IPS-18a (cell line): ENCODE results near the gene KIAA0825.

Source experiments
- H3K27ac ChIP-seq: one replicate; pipeline ENCODE4 v1.5.1; 2013; ENCODE audit warnings: low read length
- H3K27me3 ChIP-seq: one replicate; pipeline ENCODE4 v1.6.1; 2013; ENCODE audit warnings: mild to moderate bottlenecking, low read length; ENCODE audit not compliant: control insufficient read depth, insufficient read depth
- H3K36me3 ChIP-seq: one replicate; pipeline ENCODE4 v1.6.1; 2013; ENCODE audit warnings: low read depth, low read length; ENCODE audit not compliant: control insufficient read depth
- H3K4me1 ChIP-seq: one replicate; pipeline ENCODE4 v1.6.1; 2013; ENCODE audit warnings: low read depth, low read length; ENCODE audit not compliant: control insufficient read depth
- H3K4me3 ChIP-seq: one replicate; pipeline ENCODE4 v1.5.1; 2013; ENCODE audit warnings: low read length
- H3K9ac ChIP-seq: one replicate; pipeline ENCODE4 v1.6.1; 2013; ENCODE audit warnings: mild to moderate bottlenecking, low read length, moderate library complexity
- H3K9me3 ChIP-seq: one replicate; pipeline ENCODE4 v1.6.1; 2013; ENCODE audit warnings: low read depth, low read length; ENCODE audit not compliant: control insufficient read depth

The KIAA0825 gene

GRCh38 chr5:94395468-94395867, 222.9 kb downstream of the KIAA0825 start:
- no peak overlapping the region for H3K9ac ChIP-seq
- H3K27me3 ChIP-seq, result no peaks in the 10 kb centered on the region
- no peaks in the 10 kb centered on the region for H3K36me3 ChIP-seq
- no peaks in the 10 kb centered on the region for H3K9me3 ChIP-seq
- H3K4me1 ChIP-seq, result peaks cover 22% of the 10 kb centered on the region
- no peak overlapping the region for H3K4me3 ChIP-seq
- H3K27ac ChIP-seq, result no peak overlapping the region

GRCh38 chr5:94391996-94392395, 226.4 kb downstream of the KIAA0825 start:
- Histone ChIP-seq H3K4me3 (no peak overlapping the region), H3K36me3 (no peaks in the 10 kb centered on the region), H3K4me1 (peaks cover 22% of the 10 kb centered on the region), H3K27ac (no peak overlapping the region), H3K9me3 (no peaks in the 10 kb centered on the region), H3K27me3 (no peaks in the 10 kb centered on the region), H3K9ac (no peak overlapping the region)

GRCh38 chr5:94389515-94389899, 228.9 kb downstream of the KIAA0825 start:
- no peaks in the 10 kb centered on the region for H3K9me3 ChIP-seq
- no peak overlapping the region for H3K4me3 ChIP-seq
- no peaks in the 10 kb centered on the region for H3K36me3 ChIP-seq
- no peak overlapping the region for H3K9ac ChIP-seq
- peaks cover 20% of the 10 kb centered on the region for H3K4me1 ChIP-seq
- no peaks in the 10 kb centered on the region for H3K27me3 ChIP-seq
- no peak overlapping the region for H3K27ac ChIP-seq

- H3K9ac ChIP-seq, result no peak overlapping the region
- peaks cover 20% of the 10 kb centered on the region for H3K4me1 ChIP-seq
- no peaks in the 10 kb centered on the region for H3K9me3 ChIP-seq
- no peak overlapping the region for H3K4me3 ChIP-seq
- H3K27ac ChIP-seq, result no peak overlapping the region
- H3K27me3 ChIP-seq, result no peaks in the 10 kb centered on the region
- H3K36me3 ChIP-seq, result no peaks in the 10 kb centered on the region
Observed at GRCh38 chr5:94388773-94389514, 229.5 kb downstream of the KIAA0825 start.

- Histone ChIP-seq H3K4me1 (peaks cover 10% of the 10 kb centered on the region), H3K4me3 (no peak overlapping the region), H3K27ac (no peak overlapping the region), H3K27me3 (no peaks in the 10 kb centered on the region), H3K9me3 (no peaks in the 10 kb centered on the region), H3K9ac (no peak overlapping the region), H3K36me3 (no peaks in the 10 kb centered on the region)
Observed at GRCh38 chr5:94385767-94386166, 232.6 kb downstream of the KIAA0825 start.

GRCh38 chr5:94378062-94378461, 240.3 kb downstream of the KIAA0825 start:
- Histone ChIP-seq H3K4me1 (peaks cover 16% of the 10 kb centered on the region), H3K4me3 (no peak overlapping the region), H3K9ac (no peak overlapping the region), H3K36me3 (no peaks in the 10 kb centered on the region), H3K9me3 (peaks cover 4% of the 10 kb centered on the region), H3K27me3 (no peaks in the 10 kb centered on the region), H3K27ac (no peak overlapping the region)

- Histone ChIP-seq H3K27ac (no peak overlapping the region), H3K9ac (no peak overlapping the region), H3K36me3 (no peaks in the 10 kb centered on the region), H3K27me3 (no peaks in the 10 kb centered on the region), H3K9me3 (peaks cover 4% of the 10 kb centered on the region), H3K4me1 (peaks cover 16% of the 10 kb centered on the region), H3K4me3 (no peak overlapping the region)
Observed at GRCh38 chr5:94376672-94377345, 241.6 kb downstream of the KIAA0825 start.

- H3K36me3 ChIP-seq, result no peaks in the 10 kb centered on the region
- peaks cover 16% of the 10 kb centered on the region for H3K4me1 ChIP-seq
- peaks cover 4% of the 10 kb centered on the region for H3K9me3 ChIP-seq
- H3K4me3 ChIP-seq, result no peak overlapping the region
- H3K27me3 ChIP-seq, result no peaks in the 10 kb centered on the region
- H3K9ac ChIP-seq, result no peak overlapping the region
- no peak overlapping the region for H3K27ac ChIP-seq
Observed at GRCh38 chr5:94375801-94376200, 242.6 kb downstream of the KIAA0825 start.

GRCh38 chr5:94374336-94374735, 244.1 kb downstream of the KIAA0825 start:
- no peaks in the 10 kb centered on the region for H3K36me3 ChIP-seq
- H3K27me3 ChIP-seq, result no peaks in the 10 kb centered on the region
- no peak overlapping the region for H3K9ac ChIP-seq
- H3K4me1 ChIP-seq, result peaks cover 16% of the 10 kb centered on the region
- no peak overlapping the region for H3K27ac ChIP-seq
- H3K4me3 ChIP-seq, result no peak overlapping the region
- peaks cover 3% of the 10 kb centered on the region for H3K9me3 ChIP-seq

GRCh38 chr5:94367900-94368299, 250.5 kb downstream of the KIAA0825 start:
- Histone ChIP-seq H3K27ac (no peak overlapping the region), H3K4me3 (no peak overlapping the region), H3K27me3 (no peaks in the 10 kb centered on the region)

GRCh38 chr5:94366811-94367210, 251.6 kb downstream of the KIAA0825 start:
- Histone ChIP-seq H3K27ac (no peak overlapping the region), H3K9ac (no peak overlapping the region)

More at GRCh38 chr5:94367900-94368299, 250.5 kb downstream of the KIAA0825 start:
- Histone ChIP-seq H3K36me3 (no peaks in the 10 kb centered on the region), H3K9ac (no peak overlapping the region), H3K4me1 (peaks cover 5% of the 10 kb centered on the region), H3K9me3 (no peaks in the 10 kb centered on the region)

GRCh38 chr5:94362857-94363256, 255.5 kb downstream of the KIAA0825 start:
- peaks cover 38% of the 10 kb centered on the region for H3K4me1 ChIP-seq
- no peaks in the 10 kb centered on the region for H3K36me3 ChIP-seq
- no peaks in the 10 kb centered on the region for H3K27me3 ChIP-seq
- peak overlapping the region; percentile 28 for H3K9ac ChIP-seq
- H3K4me3 ChIP-seq, result peak overlapping the region; percentile 81
- no peaks in the 10 kb centered on the region for H3K9me3 ChIP-seq
- peak overlapping the region; percentile 31 for H3K27ac ChIP-seq

More at GRCh38 chr5:94366811-94367210, 251.6 kb downstream of the KIAA0825 start:
- peaks cover 11% of the 10 kb centered on the region for H3K4me1 ChIP-seq
- H3K4me3 ChIP-seq, result no peak overlapping the region
- no peaks in the 10 kb centered on the region for H3K9me3 ChIP-seq
- H3K27me3 ChIP-seq, result no peaks in the 10 kb centered on the region
- H3K36me3 ChIP-seq, result no peaks in the 10 kb centered on the region
